Measurements from ENCODE around the gene PCSK6.

Gene PCSK6

GRCh38 chr15:101489599-101490407 lies at the start of gene PCSK6:
PCSK6 (minus strand) TSS chr15:101489707; CDS start chr15:101489670, 37 bp downstream.
- intact Hi-C loops (cut with DNase I) = loop anchor here (10.0 kb wide), 1 partner anchor 155 kb away; no protein-coding TSS in a partner anchor
- DNase-seq = peak in 4 of 10 donors; percentile 50 to 94 (median 80)

GRCh38 chr15:101538996-101539395 lies 49.5 kb upstream of the PCSK6 start:
- DNase-seq = peak in 1 of 10 donors; percentile 72
- intact Hi-C loops (cut with DNase I) = no loop called here

- peak in 1 of 10 donors; percentile 48 for DNase-seq
- intact Hi-C loops (cut with DNase I) = no loop called here
These were observed 48.7 kb upstream of the PCSK6 start for GRCh38 chr15:101538177-101538576.

GRCh38 chr15:101537483-101538080 lies 48.1 kb upstream of the PCSK6 start:
- DNase-seq = no peak
- intact Hi-C loops (cut with DNase I) = no loop called here

GRCh38 chr15:101536875-101537405 lies 47.4 kb upstream of the PCSK6 start:
- intact Hi-C loops (cut with DNase I) = no loop called here
- peak in 1 of 10 donors; percentile 75 for DNase-seq

- DNase-seq = peak in 2 of 10 donors; percentile 70 to 74
- intact Hi-C loops (cut with DNase I) = no loop called here
These were observed 46.8 kb upstream of the PCSK6 start for GRCh38 chr15:101536166-101536874.

- intact Hi-C loops (cut with DNase I) = no loop called here
- peak in 2 of 10 donors; percentile 59 to 82 for DNase-seq
These were observed 45.8 kb upstream of the PCSK6 start for GRCh38 chr15:101535170-101535902.

GRCh38 chr15:101534376-101534970 lies 45.0 kb upstream of the PCSK6 start:
- intact Hi-C loops (cut with DNase I) = no loop called here
- DNase-seq = peak in 2 of 10 donors; percentile 51 to 62

- peak in 1 of 10 donors; percentile 61 for DNase-seq
- intact Hi-C loops (cut with DNase I) = no loop called here
These were observed 44.0 kb upstream of the PCSK6 start for GRCh38 chr15:101533371-101534140.

- DNase-seq = no peak
- intact Hi-C loops (cut with DNase I) = no loop called here
These were observed 43.4 kb upstream of the PCSK6 start for GRCh38 chr15:101532865-101533264.

GRCh38 chr15:101531170-101531569 lies 41.7 kb upstream of the PCSK6 start:
- intact Hi-C loops (cut with DNase I) = no loop called here
- peak in 1 of 10 donors; percentile 67 for DNase-seq

- intact Hi-C loops (cut with DNase I) = no loop called here
- DNase-seq = peak in 2 of 10 donors; percentile 47 to 55
These were observed 40.9 kb upstream of the PCSK6 start for GRCh38 chr15:101530224-101530958.

- intact Hi-C loops (cut with DNase I) = no loop called here
- peak in 1 of 10 donors; percentile 64 for DNase-seq
These were observed 39.4 kb upstream of the PCSK6 start for GRCh38 chr15:101528917-101529299.

- peak in 2 of 10 donors; percentile 35 to 80 for DNase-seq
- intact Hi-C loops (cut with DNase I) = no loop called here
These were observed 38.8 kb upstream of the PCSK6 start for GRCh38 chr15:101528108-101528916.

- intact Hi-C loops (cut with DNase I) = no loop called here
- DNase-seq = no peak
These were observed 37.4 kb upstream of the PCSK6 start for GRCh38 chr15:101526890-101527289.

- intact Hi-C loops (cut with DNase I) = no loop called here
- peak in 1 of 10 donors; percentile 46 for DNase-seq
These were observed 36.9 kb upstream of the PCSK6 start for GRCh38 chr15:101526442-101526841.

GRCh38 chr15:101526021-101526420 lies 36.5 kb upstream of the PCSK6 start:
- DNase-seq = peak in 1 of 10 donors; percentile 45
- intact Hi-C loops (cut with DNase I) = no loop called here

Data from posterior cingulate gyrus (tissue), 11 donors.